Gastrocnemius medialis (tissue), 4 donors: ENCODE data around the gene PHACTR1.

ENCODE experiments used
- POLR2A ChIP-seq, 2 donors: fragments of 450-650 bp; IDR thresholded peaks; one replicate each; pipeline ENCODE4 v1.6.1; 2017; ENCODE audit warnings: antibody characterized with exemption in 2 of 2, mild to moderate bottlenecking in 2 of 2, moderate library complexity in 2 of 2
- TF ChIP-seq, protein P1 (sequence below), 5 experiments: fragments of 450-650 bp in 3 of 5; fragments of 200-600 bp in 2 of 5; sonication (generic) in 2 of 5; IDR thresholded peaks in 4 of 5; conservative IDR thresholded peaks in 1 of 5; 1 replicate in 4 of 5; 2 replicates in 1 of 5; pipeline ENCODE4 v1.5.1; 2016 to 2019; ENCODE audit warnings: antibody characterized with exemption in 5 of 5, mild to moderate bottlenecking in 3 of 5, moderate library complexity in 3 of 5

DNA sequence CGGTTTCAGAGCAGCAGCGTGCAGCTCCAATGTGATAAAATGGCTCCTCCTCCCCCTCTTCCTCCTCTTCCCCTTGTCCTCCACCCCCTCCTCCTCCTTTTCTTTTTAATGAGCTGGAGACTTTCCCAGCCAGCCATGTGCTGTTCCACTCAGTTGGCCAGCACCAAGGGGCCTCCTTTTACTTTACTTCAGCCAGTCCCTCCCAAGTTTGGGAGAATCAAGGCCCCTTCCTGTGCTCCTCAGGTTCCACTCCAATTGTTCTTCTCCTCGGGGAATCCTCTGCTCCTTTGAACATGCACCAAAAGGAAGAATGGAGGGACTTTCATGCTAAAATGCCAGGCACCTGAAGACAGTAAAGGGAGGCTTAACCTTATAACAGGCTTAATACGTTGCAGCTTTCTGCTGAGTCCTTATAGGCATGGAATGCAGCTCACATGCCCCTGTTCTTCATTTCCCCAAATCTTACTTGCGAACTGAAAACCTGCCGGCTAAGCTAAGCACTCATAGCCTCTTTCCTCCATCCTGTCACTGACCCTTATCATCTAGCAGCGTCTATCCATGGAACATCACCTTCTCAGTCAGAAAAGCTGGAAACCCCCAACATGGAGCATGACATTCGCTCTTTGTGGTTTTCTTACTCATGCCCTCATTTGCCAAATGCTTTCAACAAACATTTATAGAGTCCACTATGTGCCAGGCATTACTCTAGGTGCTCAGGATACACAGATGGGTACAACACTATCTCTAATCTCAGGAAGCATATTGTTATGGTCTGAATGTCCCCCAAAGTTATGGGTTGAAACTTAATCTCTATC, 170.6 kb downstream of the PHACTR1 start:
- TF ChIP-seq, protein P1, sequence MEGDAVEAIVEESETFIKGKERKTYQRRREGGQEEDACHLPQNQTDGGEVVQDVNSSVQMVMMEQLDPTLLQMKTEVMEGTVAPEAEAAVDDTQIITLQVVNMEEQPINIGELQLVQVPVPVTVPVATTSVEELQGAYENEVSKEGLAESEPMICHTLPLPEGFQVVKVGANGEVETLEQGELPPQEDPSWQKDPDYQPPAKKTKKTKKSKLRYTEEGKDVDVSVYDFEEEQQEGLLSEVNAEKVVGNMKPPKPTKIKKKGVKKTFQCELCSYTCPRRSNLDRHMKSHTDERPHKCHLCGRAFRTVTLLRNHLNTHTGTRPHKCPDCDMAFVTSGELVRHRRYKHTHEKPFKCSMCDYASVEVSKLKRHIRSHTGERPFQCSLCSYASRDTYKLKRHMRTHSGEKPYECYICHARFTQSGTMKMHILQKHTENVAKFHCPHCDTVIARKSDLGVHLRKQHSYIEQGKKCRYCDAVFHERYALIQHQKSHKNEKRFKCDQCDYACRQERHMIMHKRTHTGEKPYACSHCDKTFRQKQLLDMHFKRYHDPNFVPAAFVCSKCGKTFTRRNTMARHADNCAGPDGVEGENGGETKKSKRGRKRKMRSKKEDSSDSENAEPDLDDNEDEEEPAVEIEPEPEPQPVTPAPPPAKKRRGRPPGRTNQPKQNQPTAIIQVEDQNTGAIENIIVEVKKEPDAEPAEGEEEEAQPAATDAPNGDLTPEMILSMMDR (IDR thresholded peaks at IDR 0.05 in 4 of 5, conservative IDR thresholded peaks at IDR 0.05 in 1 of 5), result no peak
- TF ChIP-seq POLR2A (IDR thresholded peaks at IDR 0.05), result no peak
